Measurements from ENCODE around the gene C10orf90. TPM values are rescaled to one million over a fixed set of nuclear protein-coding genes. Genes with fewer than 3 reads are reported as not detected.
A peak's percentile ranks its signal among the peaks of the same experiment; 100 is the strongest.

Gene C10orf90
- total RNA-seq, 3 donors from 2014 or later: 0.16 to 30.4 (median 3.9) TPM

DNA sequence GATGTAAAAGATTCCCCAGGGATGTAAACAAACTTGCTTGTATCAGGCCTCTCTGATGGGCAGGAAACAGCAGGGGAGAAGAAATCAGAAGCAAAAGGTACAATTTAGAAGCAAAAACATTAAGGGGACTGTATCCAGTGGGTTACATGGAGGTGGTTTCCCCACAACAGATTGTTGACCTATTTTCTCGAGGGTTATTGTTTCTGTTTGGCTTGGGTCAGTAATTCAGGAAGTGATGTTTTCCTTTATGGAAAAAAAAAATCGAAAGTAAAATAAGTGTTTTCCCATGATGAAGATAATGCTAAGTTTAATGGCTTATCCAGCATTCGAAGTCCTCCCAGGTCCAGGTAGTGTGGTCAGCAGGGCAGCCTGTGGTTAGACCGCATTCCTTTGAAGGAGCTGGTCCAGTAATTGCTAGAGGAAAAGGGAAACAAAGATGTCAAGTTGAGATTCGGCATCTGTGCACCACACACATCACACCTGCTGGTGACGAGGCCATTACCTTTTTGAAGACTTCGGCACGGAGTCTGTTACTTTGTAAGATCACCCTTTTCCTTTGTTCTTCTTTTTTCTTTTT lies 244.9 kb downstream of the C10orf90 start:
- H3K27me3 ChIP-seq: no peaks in the 10 kb centered on the region
- H3K27ac ChIP-seq: no peak overlapping the region
- DNase-seq (ENCODE audit: low spot score in 2 of 2): no peak
- intact Hi-C loops (cut with DNase I; ENCODE audit: low total_unique reads): no loop called here
- H3K4me1 ChIP-seq: no peaks in the 10 kb centered on the region
- TF ChIP-seq CTCF (IDR thresholded peaks at IDR 0.05) (no peak), POLR2A (IDR thresholded peaks at IDR 0.05) (no peak), POLR2AphosphoS5 (IDR thresholded peaks at IDR 0.05) (no peak)
- H3K4me3 ChIP-seq: no peak overlapping the region
- no peaks in the 10 kb centered on the region for H3K36me3 ChIP-seq
- H3K9me3 ChIP-seq: peaks cover 5 to 9% of the 10 kb centered on the region in 2 donors

DNA sequence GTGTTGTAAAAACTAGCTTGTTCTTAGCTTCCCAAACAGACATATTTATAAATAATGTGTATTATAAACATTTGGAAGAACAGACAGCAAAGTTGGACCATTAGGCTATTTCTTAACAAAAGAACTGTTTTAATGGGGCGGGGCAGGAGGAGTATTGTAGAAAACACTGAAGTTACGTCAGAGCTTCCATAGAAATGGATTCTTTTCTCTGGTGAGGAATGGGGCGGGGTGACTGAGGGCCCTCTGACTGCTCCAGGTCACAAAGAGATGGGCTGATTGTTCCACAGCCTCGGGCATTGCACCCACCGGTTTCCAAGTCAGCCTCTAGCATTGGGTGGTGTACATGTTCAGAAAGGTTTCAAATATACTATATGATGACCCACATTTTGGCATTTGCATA lies 245.5 kb downstream of the C10orf90 start:
- Histone ChIP-seq H3K4me1 (no peaks in the 10 kb centered on the region), H3K9me3 (peaks cover 5 to 9% of the 10 kb centered on the region in 2 donors), H3K36me3 (no peaks in the 10 kb centered on the region), H3K27me3 (no peaks in the 10 kb centered on the region), H3K4me3 (no peak overlapping the region), H3K27ac (no peak overlapping the region)
- no peak for TF ChIP-seq CTCF (IDR thresholded peaks at IDR 0.05)
- TF ChIP-seq POLR2AphosphoS5 (IDR thresholded peaks at IDR 0.05): no peak
- no peak for TF ChIP-seq POLR2A (IDR thresholded peaks at IDR 0.05)
- intact Hi-C loops (cut with DNase I; ENCODE audit: low total_unique reads): no loop called here
- no peak for DNase-seq (ENCODE audit: low spot score in 2 of 2)

DNA sequence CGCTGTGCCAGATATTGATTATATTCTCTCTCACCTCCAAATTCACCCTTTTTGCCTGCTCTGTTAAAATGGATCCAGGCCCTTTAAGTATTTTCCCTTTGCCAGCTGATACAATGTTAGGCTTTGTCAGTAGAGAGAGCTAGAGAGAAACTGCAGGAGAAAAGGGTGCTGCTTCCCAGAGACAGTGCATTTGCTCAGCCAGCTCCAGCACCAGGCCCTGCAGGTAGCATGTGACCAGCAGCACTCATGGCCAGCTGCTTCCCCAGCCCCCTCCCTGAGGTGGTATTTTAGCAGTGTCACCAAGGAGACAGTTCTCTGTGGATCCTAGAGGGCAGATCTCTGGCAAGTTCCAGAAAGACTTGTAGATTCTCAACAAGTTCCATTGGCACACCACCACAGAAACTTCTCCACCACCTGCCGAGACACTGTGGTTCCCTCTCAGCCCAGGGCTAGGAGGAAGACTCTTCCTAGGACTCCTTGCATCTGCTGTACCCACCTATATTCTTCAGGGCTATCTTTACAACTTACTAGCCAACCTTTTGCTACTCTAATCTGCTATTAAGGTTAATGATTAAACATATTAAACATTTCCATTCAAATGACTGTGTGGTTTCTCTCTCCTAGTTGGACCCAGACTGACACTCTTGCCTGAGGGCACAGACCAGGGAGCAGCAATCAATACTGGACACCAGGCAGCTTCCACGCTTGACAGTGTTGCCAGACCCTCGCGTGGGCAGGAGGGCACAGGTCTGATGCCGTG lies 246.6 kb downstream of the C10orf90 start:
- no peak for DNase-seq (ENCODE audit: low spot score in 2 of 2)
- Histone ChIP-seq H3K27me3 (no peaks in the 10 kb centered on the region), H3K4me3 (no peak overlapping the region), H3K27ac (no peak overlapping the region), H3K36me3 (no peaks in the 10 kb centered on the region), H3K4me1 (no peaks in the 10 kb centered on the region), H3K9me3 (peaks cover 9 to 11% of the 10 kb centered on the region in 2 donors)
- no peak for TF ChIP-seq POLR2AphosphoS5 (IDR thresholded peaks at IDR 0.05)
- no peak for TF ChIP-seq CTCF (IDR thresholded peaks at IDR 0.05)
- no peak for TF ChIP-seq POLR2A (IDR thresholded peaks at IDR 0.05)
- intact Hi-C loops (cut with DNase I; ENCODE audit: low total_unique reads): no loop called here

GRCh38 chr10:126422567-126422966 lies 247.9 kb downstream of the C10orf90 start:
- Histone ChIP-seq H3K9me3 (peaks cover 9 to 16% of the 10 kb centered on the region in 2 donors), H3K36me3 (no peaks in the 10 kb centered on the region), H3K4me3 (no peak overlapping the region), H3K4me1 (no peaks in the 10 kb centered on the region), H3K27ac (peak overlapping the region in 1 of 2 donors; percentile 60), H3K27me3 (no peaks in the 10 kb centered on the region)
- TF ChIP-seq POLR2A (IDR thresholded peaks at IDR 0.05) (no peak), CTCF (IDR thresholded peaks at IDR 0.05) (no peak), POLR2AphosphoS5 (IDR thresholded peaks at IDR 0.05) (no peak)
- no peak for DNase-seq (ENCODE audit: low spot score in 2 of 2)
- intact Hi-C loops (cut with DNase I; ENCODE audit: low total_unique reads): no loop called here

DNA sequence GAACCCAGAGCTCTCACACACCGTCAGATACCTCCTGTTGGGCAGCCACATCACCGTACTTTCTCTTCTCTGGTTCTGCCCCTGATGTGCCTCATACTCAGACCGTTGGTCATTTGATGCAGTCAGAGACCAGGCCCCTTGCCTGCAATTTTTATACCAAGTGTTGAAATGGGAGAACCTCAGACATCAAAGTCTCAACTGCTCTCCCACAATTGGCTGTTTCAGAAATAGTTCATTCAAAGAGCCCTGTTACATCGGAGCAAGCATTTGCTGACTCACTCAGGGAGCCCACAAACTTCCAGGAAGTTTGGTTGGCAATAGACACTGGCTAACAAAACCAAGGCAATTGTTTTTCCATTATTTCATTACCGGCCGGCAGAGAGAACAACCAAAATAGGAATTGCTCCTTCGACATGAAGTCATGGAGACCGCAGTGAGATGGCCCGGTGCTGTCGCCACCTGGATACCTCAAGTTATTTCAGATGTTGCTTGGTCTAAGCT lies 248.7 kb downstream of the C10orf90 start:
- H3K27ac ChIP-seq: peak overlapping the region; percentile 60 to 68
- no peak for DNase-seq (ENCODE audit: low spot score in 2 of 2)
- no peaks in the 10 kb centered on the region for H3K27me3 ChIP-seq
- peaks cover 9 to 16% of the 10 kb centered on the region in 2 donors for H3K9me3 ChIP-seq
- H3K4me3 ChIP-seq: peak overlapping the region in 2 of 3 donors; percentile 1 to 35
- TF ChIP-seq CTCF (IDR thresholded peaks at IDR 0.05): no peak
- TF ChIP-seq POLR2A (IDR thresholded peaks at IDR 0.05): no peak
- TF ChIP-seq POLR2AphosphoS5 (IDR thresholded peaks at IDR 0.05): peak in 1 of 3 donors; percentile 26
- intact Hi-C loops (cut with DNase I; ENCODE audit: low total_unique reads): no loop called here
- no peaks in the 10 kb centered on the region for H3K36me3 ChIP-seq
- no peaks in the 10 kb centered on the region for H3K4me1 ChIP-seq

Data from breast epithelium (tissue), 4 donors.